Measurements from ENCODE around the gene TLR9. TPM values are rescaled to one million over a fixed set of nuclear protein-coding genes. Genes with fewer than 3 reads are reported as not detected.

TLR9 gene
- total RNA-seq, 1 experiment from 2014 or later = not detected

DNA sequence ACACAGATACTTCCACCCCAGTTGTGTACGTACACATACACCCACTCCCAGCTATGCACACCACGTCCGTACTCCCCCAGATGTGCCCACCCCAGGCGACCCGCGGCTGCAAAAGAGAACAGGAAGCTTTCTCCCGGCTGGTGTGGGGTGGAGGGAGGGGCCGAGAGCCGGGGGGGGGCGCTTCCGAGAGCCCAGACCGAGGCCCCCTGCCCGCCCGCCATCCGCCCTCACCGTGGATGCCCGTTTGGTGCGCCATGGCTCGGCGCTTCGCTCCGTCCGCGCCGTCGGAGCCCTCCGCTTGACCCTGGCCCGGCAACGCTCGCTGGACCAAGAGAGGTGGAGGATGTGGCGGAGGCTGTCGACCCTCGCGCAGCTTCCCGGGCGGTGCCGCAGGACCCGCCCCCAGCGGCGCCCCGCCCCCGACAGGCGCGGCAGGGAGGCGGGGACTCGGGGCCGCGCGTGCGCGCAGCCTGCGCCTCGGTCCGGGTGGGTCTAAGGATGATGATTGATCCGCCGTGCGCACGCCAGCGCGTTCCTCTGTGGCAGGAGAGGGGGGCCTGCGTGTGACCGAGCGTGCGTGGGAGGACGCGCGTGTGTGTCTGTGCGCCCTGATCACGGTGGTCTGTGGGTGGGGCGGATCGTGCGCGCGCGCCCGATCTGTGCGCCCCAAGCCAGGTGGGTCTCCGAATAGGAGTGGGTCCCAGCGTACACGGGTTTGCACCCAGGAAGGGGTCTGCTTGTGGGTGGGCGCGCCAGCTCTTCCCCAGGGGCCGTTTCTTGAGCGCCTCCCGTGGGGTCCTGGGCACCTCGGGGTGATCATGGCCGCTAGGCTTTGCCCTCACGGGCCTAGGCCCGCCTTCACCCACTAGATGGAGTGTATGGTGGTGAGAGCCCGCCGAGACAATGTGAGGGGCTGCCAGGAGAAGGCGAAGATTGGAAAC, 13.6 kb upstream of the TLR9 start, which contains the start of gene TWF2:
Gene TWF2 (minus strand): TSS at position 398 of the 941 bp plus-strand sequence. CDS start 142 bp downstream, at position 256.
- Histone ChIP-seq H4K8ac (replicated peaks; ENCODE audit: insufficient read length, low read depth, low read length) (no peak within 1 kb of the TSS), H4K5ac (ENCODE audit: insufficient read length, low read depth, low read length) (no peak within 1 kb of the TSS), H3K23ac (ENCODE audit: insufficient read length, low read depth, low read length) (no peak within 1 kb of the TSS), H4K91ac (ENCODE audit: insufficient read length, low read depth, low read length) (no peak within 1 kb of the TSS), H2AK5ac (ENCODE audit: insufficient read length, low read length) (no peak within 1 kb of the TSS), H2AFZ (ENCODE audit: low read length) (no peak within 1 kb of the TSS), H3K14ac (ENCODE audit: insufficient read depth, low read length) (peak within 1 kb of the TSS; percentile 86), H2BK120ac (ENCODE audit: low read depth, low read length, poor library complexity, severe bottlenecking) (no peak within 1 kb of the TSS), H2BK20ac (ENCODE audit: low read depth, low read length, poor library complexity, severe bottlenecking) (no peak within 1 kb of the TSS), H3K4me2 (ENCODE audit: insufficient read depth, insufficient read length, low read length) (peak within 1 kb of the TSS; percentile 99), H3K9me3 (ENCODE audit: control insufficient read depth, low read depth, low read length) (no peaks in the 10 kb centered on the region), H2BK12ac (ENCODE audit: insufficient read length, low read depth, low read length) (no peak within 1 kb of the TSS), H3T11ph (ENCODE audit: low read length) (no peak within 1 kb of the TSS), H3K9ac (ENCODE audit: extremely low read depth, insufficient read length, low read length) (peak within 1 kb of the TSS; percentile 76), H4K20me1 (ENCODE audit: control insufficient read depth, insufficient read depth, insufficient read length) (no peaks in the 10 kb centered on the region), H2BK5ac (ENCODE audit: insufficient read length, low read length) (no peak within 1 kb of the TSS), H3K27ac (ENCODE audit: insufficient read length, low read depth, low read length) (no peak within 1 kb of the TSS), H3K79me2 (ENCODE audit: insufficient read depth, low read length) (peaks cover 5% of the 10 kb centered on the region; the same call in 1 of the 2 replicates), H2BK15ac (ENCODE audit: low read depth, low read length) (no peak within 1 kb of the TSS), H3K18ac (ENCODE audit: insufficient read length, low read depth, low read length) (peak within 1 kb of the TSS; percentile 84), H3K4me1 (ENCODE audit: insufficient read depth, low read length) (peaks cover 15% of the 10 kb centered on the region), H3K56ac (ENCODE audit: insufficient read length, low read depth, low read length) (peak within 1 kb of the TSS; percentile 0), H3K27me3 (ENCODE audit: insufficient read depth, low read length) (no peaks in the 10 kb centered on the region; the same call in 1 of the 2 replicates), H3K79me1 (ENCODE audit: insufficient read depth, low read depth, low read length, poor library complexity, severe bottlenecking) (no peaks in the 10 kb centered on the region), H3K23me2 (ENCODE audit: insufficient read length, low read depth, low read length, poor library complexity, severe bottlenecking) (peaks cover 8% of the 10 kb centered on the region), H3K4ac (ENCODE audit: low read depth, low read length) (no peak within 1 kb of the TSS)
- Mint-ChIP-seq H3K36me3 (ENCODE audit: insufficient read depth in 1 of 3, low read depth in 3 of 3) (peaks cover 0 to 16% (median 14%) of the 10 kb centered on the region in 3 experiments; a peak in 5 of 7 replicates), H3K27me3 (ENCODE audit: low read depth) (peaks cover 15% of the 10 kb centered on the region), H3K27ac (peak within 1 kb of the TSS; percentile 64 to 96 (median 93); a peak in 6 of 7 replicates), H3K4me3 (peak within 1 kb of the TSS; percentile 91 to 95), H3K4me1 (peaks cover 39 to 47% of the 10 kb centered on the region in 2 experiments), H3K9me3 (peaks cover 0 to 5% of the 10 kb centered on the region in 2 experiments; a peak in 2 of 5 replicates)
- TF ChIP-seq, protein P1, sequence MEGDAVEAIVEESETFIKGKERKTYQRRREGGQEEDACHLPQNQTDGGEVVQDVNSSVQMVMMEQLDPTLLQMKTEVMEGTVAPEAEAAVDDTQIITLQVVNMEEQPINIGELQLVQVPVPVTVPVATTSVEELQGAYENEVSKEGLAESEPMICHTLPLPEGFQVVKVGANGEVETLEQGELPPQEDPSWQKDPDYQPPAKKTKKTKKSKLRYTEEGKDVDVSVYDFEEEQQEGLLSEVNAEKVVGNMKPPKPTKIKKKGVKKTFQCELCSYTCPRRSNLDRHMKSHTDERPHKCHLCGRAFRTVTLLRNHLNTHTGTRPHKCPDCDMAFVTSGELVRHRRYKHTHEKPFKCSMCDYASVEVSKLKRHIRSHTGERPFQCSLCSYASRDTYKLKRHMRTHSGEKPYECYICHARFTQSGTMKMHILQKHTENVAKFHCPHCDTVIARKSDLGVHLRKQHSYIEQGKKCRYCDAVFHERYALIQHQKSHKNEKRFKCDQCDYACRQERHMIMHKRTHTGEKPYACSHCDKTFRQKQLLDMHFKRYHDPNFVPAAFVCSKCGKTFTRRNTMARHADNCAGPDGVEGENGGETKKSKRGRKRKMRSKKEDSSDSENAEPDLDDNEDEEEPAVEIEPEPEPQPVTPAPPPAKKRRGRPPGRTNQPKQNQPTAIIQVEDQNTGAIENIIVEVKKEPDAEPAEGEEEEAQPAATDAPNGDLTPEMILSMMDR (conservative IDR thresholded peaks at IDR 0.05) = peak; percentile 56
- WGBS (ENCODE audit: extremely low coverage, insufficient read length, low lambda C conversion rate) = no CpG with 5 or more reads among the region's 92 CpGs
- peak; percentile 83 for DNase-seq
